ENCODE results near the gene TTC4.

The TTC4 gene

GRCh38 chr1:54764922-54765561 is 49.4 kb downstream of the TTC4 start:
- peak; percentile 29 for ATAC-seq
- TF ChIP-seq ZFP3 (CRISPR knock-in tag; IDR thresholded peaks at IDR 0.05), result no peak
- no peak for TF ChIP-seq TOX (CRISPR knock-in tag; IDR thresholded peaks at IDR 0.05; ENCODE audit: borderline replicate concordance)
- no peak for TF ChIP-seq ARNTL (CRISPR knock-in tag; IDR thresholded peaks at IDR 0.05; ENCODE audit: borderline replicate concordance, low read depth)

GRCh38 chr1:54766726-54767125 is 51.1 kb downstream of the TTC4 start:
- ATAC-seq, result no peak
- TF ChIP-seq POU6F1 (CRISPR knock-in tag; IDR thresholded peaks at IDR 0.05; ENCODE audit: borderline replicate concordance, low read depth), result no peak
- no peak for TF ChIP-seq PPARA (CRISPR knock-in tag; IDR thresholded peaks at IDR 0.05; ENCODE audit: borderline replicate concordance)
- TF ChIP-seq RARB (CRISPR knock-in tag; IDR thresholded peaks at IDR 0.05), result no peak
- TF ChIP-seq TOX (CRISPR knock-in tag; IDR thresholded peaks at IDR 0.05; ENCODE audit: borderline replicate concordance), result no peak
- no peak for TF ChIP-seq CSRNP3 (CRISPR knock-in tag; IDR thresholded peaks at IDR 0.05)
- TF ChIP-seq ESRRG (CRISPR knock-in tag; IDR thresholded peaks at IDR 0.05), result no peak

GRCh38 chr1:54767526-54767925 is 51.9 kb downstream of the TTC4 start:
- no peak for ATAC-seq
- TF ChIP-seq ZFP30 (CRISPR knock-in tag; IDR thresholded peaks at IDR 0.05) (no peak), GLIS3 (CRISPR knock-in tag; IDR thresholded peaks at IDR 0.05) (no peak), CSDC2 (CRISPR knock-in tag; IDR thresholded peaks at IDR 0.05) (no peak), TCF4 (CRISPR knock-in tag; IDR thresholded peaks at IDR 0.05; ENCODE audit: borderline replicate concordance) (no peak), RARB (CRISPR knock-in tag; IDR thresholded peaks at IDR 0.05) (no peak), CREB5 (CRISPR knock-in tag; IDR thresholded peaks at IDR 0.05; ENCODE audit: low read depth) (no peak), ZNF8 (CRISPR knock-in tag; IDR thresholded peaks at IDR 0.05) (no peak), PPARA (CRISPR knock-in tag; IDR thresholded peaks at IDR 0.05; ENCODE audit: borderline replicate concordance) (no peak), TSHZ2 (CRISPR knock-in tag; IDR thresholded peaks at IDR 0.05) (no peak)

GRCh38 chr1:54768093-54768492 is 52.4 kb downstream of the TTC4 start:
- ATAC-seq, result peak; percentile 15; the same call in 2 of the 3 replicates
- TF ChIP-seq ZFP3 (CRISPR knock-in tag; IDR thresholded peaks at IDR 0.05), result no peak

GRCh38 chr1:54772951-54773350 is 57.3 kb downstream of the TTC4 start:
- TF ChIP-seq PPARA (CRISPR knock-in tag; IDR thresholded peaks at IDR 0.05; ENCODE audit: borderline replicate concordance) (no peak), SNAI2 (CRISPR knock-in tag; IDR thresholded peaks at IDR 0.05) (no peak), ZNF565 (CRISPR knock-in tag; conservative IDR thresholded peaks at IDR 0.05; ENCODE audit: low read depth) (no peak), ZNF70 (CRISPR knock-in tag; IDR thresholded peaks at IDR 0.05) (no peak), TCF4 (CRISPR knock-in tag; IDR thresholded peaks at IDR 0.05; ENCODE audit: borderline replicate concordance) (no peak), POU6F1 (CRISPR knock-in tag; IDR thresholded peaks at IDR 0.05; ENCODE audit: borderline replicate concordance, low read depth) (no peak), ESRRG (CRISPR knock-in tag; IDR thresholded peaks at IDR 0.05) (no peak), CSDC2 (CRISPR knock-in tag; IDR thresholded peaks at IDR 0.05) (no peak), TOX (CRISPR knock-in tag; IDR thresholded peaks at IDR 0.05; ENCODE audit: borderline replicate concordance) (no peak)
- ATAC-seq, result no peak

All from SK-N-SH treated with all-trans-retinoic acid at 6 μM for 48 hours (cell line).